ENCODE data around the gene GUSB.
A peak's percentile ranks its signal among the peaks of the same experiment; 100 is the strongest.

Gene GUSB

GRCh38 chr7:65927489-65928448, 54.2 kb downstream of the GUSB start:
- peak; percentile 98 for DNase-seq

GRCh38 chr7:65926588-65926987, 55.4 kb downstream of the GUSB start:
- DNase-seq, result no peak

- DNase-seq, result no peak
These were observed 57.0 kb downstream of the GUSB start for GRCh38 chr7:65925040-65925439.

GRCh38 chr7:65924193-65924592, 57.8 kb downstream of the GUSB start:
- no peak for DNase-seq

- peak; percentile 35 for DNase-seq
These were observed 58.7 kb downstream of the GUSB start for GRCh38 chr7:65923316-65923715.

GRCh38 chr7:65915921-65916657, 65.9 kb downstream of the GUSB start:
- DNase-seq, result no peak

GRCh38 chr7:65912237-65912636, 69.8 kb downstream of the GUSB start:
- no peak for DNase-seq

Measured in hematopoietic multipotent progenitor cell treated with erythropoietin and hydrocortisone succinate and interleukin-3 and kit ligand, for 8 days (in vitro differentiated cells).